Stimulated activated CD8-positive, alpha-beta memory T cell treated with anti-CD3 and anti-CD28 coated beads, Interleukin-4, amount 100 ng/mL, for 4 hours (primary cell): ENCODE data around the gene TEAD1.

Experiments used
- DNase-seq, 2 donors: peaks; one replicate each; pipeline ENCODE4 v3.0.0-alpha.2; 2020; ENCODE audit warnings: low read depth in 2 of 2, low spot score in 1 of 2

Gene TEAD1

GRCh38 chr11:12889243-12889642 is 215.0 kb downstream of the TEAD1 start:
- no peak for DNase-seq

DNA sequence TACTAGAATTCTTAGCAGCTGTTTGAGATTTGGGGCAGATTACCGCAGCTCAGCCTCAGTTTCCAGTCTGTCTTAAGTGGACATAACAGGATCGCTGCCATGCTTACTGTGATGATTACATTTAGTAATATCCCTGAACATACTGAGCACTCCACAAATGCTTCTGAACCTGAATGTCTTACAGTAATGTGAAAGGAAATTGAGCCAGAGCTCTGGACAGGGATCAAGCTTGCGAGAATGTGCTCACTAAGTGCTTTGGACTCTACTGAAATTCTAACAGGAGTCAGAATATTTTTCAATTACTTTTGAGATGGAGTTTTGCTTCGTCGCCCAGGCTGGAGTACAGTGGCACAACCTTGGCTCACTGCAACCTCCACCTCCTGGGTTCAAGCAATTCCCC is 216.3 kb downstream of the TEAD1 start:
- DNase-seq: no peak

GRCh38 chr11:12893787-12894672 is 219.8 kb downstream of the TEAD1 start:
- DNase-seq: peak in 1 of 2 donors; percentile 29

- DNase-seq: no peak
These were observed 223.2 kb downstream of the TEAD1 start for GRCh38 chr11:12897390-12897789.

- DNase-seq: no peak
These were observed 223.6 kb downstream of the TEAD1 start for GRCh38 chr11:12897867-12898266.

GRCh38 chr11:12900496-12900895 is 226.3 kb downstream of the TEAD1 start:
- DNase-seq: no peak

- no peak for DNase-seq
These were observed 227.1 kb downstream of the TEAD1 start for GRCh38 chr11:12901272-12901671.

- no peak for DNase-seq
These were observed 227.8 kb downstream of the TEAD1 start for GRCh38 chr11:12901874-12902481.

DNA sequence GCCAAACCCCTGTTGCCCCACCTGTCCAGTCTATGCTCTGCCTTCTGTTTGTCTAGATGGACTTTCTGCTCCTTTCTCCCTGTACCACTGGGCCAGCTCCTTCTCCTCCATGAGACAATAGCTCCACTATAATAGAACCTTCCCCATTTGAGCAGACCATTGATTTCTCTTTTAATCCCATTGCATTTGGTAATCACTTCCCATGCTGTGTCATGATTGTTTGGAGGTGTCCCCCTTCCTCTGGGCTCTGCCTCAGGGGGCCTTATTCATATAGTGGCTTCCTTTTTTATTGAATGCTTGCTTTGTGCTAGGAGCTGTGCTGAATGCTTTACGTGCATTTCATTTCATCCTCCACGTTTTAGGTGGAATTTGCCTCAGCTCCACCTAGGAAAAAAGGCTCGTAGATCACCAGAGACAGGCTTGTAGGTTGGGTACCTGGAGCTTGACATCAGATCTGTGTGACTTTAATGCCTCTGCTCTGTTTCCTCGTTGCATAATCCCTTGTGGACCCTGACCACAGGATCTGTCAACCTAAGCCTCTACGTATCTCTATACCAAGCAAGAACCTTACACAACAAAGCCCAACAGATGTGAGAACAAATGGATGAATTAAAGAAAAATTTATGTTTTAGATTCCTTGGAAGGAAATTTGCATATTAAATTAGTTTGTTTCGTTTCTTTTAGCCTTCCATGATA is 228.7 kb downstream of the TEAD1 start:
- DNase-seq: no peak

GRCh38 chr11:12905435-12905834 is 231.2 kb downstream of the TEAD1 start:
- DNase-seq: no peak

DNA sequence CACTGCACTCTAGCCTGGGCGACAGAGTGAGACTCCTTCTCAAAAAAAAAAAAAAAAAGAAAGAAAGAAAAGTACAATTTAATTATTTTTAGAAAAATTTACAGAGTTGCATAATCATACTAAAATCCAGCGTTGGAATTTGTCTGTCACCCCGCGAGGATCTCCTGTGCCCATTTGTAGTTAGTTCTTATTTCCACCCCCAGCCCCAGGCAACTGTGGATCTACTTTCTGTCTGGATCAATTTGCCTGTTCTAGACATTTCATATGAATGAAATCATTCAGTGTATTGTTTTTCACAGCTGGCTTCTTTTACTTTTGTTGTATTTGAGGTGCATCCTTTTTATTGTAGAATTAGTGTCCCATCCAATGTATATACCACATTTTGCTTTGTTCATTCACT is 232.3 kb downstream of the TEAD1 start:
- no peak for DNase-seq

DNA sequence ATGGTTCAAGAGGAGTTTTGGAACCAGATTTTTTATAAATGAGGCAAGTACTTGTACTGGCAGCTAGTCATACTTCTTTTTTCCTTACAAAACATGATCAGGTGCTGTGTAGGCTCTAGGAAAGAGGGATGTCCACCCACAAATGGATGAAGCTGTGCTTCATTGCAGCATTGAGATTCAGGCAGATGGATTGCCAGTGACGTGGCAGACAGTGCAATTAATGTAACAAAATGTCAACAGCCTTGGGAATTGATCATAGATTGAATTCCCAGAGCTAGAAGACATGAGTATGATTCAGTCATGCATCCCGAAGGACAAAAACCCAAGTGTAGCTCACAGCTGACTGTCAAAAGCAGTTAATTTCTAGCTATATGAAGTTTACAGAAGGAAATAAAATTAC is 235.7 kb downstream of the TEAD1 start:
- no peak for DNase-seq

- DNase-seq: no peak
These were observed 240.2 kb downstream of the TEAD1 start for GRCh38 chr11:12914400-12914912.

GRCh38 chr11:12915093-12915492 is 240.9 kb downstream of the TEAD1 start:
- DNase-seq: no peak

DNA sequence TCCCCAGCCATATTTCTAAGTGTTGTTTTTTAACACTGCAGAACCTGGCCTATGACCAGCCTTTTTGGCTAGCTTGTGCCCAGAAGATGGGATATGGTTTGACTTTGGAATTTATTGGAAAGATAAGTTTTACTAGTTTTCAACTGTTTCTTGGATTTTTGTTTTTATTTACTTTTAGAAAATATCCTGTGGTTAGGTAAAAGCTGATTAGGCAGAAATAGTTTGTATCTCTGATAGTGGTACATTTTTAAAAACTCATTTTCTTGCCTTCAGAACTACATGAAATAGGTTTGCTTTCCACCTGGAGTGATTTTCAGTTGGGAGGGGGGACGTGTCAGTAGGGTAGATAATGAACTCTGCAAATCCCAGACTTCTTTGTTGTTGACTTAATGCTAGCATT is 243.6 kb downstream of the TEAD1 start:
- no peak for DNase-seq

GRCh38 chr11:12918667-12919066 is 244.4 kb downstream of the TEAD1 start:
- DNase-seq: no peak

DNA sequence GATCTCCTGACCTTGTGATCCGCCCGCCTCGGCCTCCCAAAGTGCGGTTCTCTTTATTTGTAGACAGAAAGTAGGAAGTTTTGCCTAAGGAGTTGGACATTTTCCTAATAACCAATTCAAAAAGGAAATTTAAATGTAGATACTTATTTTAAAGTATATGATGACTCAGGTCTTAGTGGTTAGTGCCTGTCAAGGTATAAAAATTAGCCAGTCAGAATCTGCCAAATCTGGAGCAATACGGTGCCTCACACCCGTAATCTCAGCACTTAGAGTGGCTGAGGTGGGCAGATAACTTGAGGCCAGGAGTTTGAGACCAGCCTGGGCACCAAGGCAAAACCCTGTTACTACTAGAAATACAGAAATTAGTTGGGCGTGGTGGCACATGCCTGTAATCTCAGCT is 248.2 kb downstream of the TEAD1 start:
- no peak for DNase-seq

DNA sequence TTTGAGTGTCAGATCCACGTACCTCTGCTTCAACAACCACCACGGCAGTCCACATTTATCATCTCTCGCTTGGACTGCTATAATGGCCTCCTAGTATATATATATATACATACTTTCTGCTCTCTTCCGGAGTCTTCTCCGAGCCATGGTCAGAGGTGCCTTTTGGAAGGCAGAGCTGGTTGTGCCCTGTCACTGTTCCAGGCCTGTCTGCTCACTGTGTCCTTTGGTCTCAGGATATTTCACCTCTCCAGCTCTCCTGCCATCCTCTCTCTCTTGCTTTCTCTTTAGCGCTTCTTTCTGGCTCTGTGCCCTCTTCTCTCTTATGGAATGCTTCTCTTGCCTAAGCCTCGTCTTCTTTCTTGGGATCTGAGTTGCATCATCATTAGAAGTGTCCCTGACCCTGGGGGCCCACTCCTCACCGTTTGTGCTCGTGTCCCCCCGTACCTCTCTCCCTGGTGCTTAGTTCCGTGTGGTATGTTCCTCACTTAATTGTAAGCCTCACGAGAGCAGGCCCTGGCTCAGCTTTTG is 248.8 kb downstream of the TEAD1 start:
- DNase-seq: no peak

DNA sequence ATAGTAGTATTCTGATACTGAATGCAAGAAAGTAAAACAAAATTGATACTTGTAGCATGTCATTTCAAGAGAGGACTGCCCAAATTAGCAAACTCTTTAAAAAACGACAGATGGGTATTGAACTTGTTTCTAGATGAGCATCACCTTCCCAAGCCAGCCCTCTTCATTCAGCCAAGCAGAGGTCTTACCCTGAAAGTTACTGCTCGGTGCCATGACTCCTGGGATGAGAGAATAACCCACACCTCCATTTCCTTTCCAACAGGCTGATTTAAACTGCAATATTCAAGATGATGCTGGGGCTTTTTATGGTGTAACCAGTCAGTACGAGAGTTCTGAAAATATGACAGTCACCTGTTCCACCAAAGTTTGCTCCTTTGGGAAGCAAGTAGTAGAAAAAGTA is 250.4 kb downstream of the TEAD1 start:
- DNase-seq: no peak

- DNase-seq: no peak
These were observed 251.3 kb downstream of the TEAD1 start for GRCh38 chr11:12925520-12925919.

DNA sequence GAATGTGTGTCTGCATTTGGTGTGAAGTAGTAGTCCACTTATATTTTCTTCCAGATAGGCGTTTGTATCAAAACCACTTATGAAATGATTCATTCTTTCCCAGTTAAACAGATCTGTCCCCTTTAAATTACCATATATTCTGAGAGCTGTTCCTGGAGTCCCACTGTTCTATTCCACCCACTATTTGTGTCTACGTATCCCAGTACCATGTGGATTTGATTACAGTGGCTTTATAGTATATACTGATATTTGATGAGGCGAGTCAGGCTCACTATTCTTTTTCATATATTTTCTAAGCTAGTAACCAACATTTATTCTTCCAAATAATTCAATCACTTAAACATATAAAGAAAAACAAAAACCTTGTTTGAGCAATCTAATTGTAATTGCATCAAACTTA is 253.0 kb downstream of the TEAD1 start:
- DNase-seq: no peak

DNA sequence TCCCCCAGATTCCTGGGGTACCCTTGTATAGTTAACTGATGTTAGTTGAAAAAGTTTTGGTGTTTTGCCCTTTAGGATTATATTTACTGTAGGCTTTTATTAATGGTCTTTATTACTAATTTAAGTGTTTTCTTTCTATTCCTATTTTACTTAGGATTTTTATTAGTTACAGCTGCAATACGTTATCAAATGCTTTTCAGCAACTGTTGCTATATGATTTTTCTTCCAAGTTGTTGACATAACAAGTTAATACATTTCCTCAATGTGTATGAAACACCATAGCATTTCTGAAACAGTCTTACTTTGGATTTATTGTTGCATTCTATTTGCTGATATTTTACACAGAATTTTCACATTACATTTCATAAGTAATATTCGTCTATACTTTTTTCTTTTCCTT is 253.7 kb downstream of the TEAD1 start:
- DNase-seq: no peak
